WTC11 (cell line): Measurements from ENCODE around the gene AHNAK. TPM values are rescaled to one million over a fixed set of nuclear protein-coding genes. Genes with fewer than 3 reads are reported as not detected.
A peak's percentile ranks its signal among the peaks of the same experiment; 100 is the strongest.

Experiments
- ATAC-seq: fragments of 200-7000 bp; cut with Tn5 transposase; 2 replicates; pipeline ENCODE4 v1.10.0; 2021; ENCODE audit warnings: mild to moderate bottlenecking, moderate library complexity
- CTCF ChIA-PET: fragments of 300-600 bp; sonication (Branson Sonifier 250); formaldehyde crosslinking; loops from one replicate; lab custom pipeline; 2021; ENCODE audit warnings: antibody characterized with exemption; lab: Charles Lee
- POLR2A ChIA-PET: fragments of 350-600 bp; sonication (Branson Sonifier 250); formaldehyde crosslinking; loops from one replicate; lab custom pipeline; 2021; ENCODE audit warnings: antibody characterized with exemption; lab: Charles Lee
- DNase-seq: peaks from one replicate; pipeline ENCODE4 v3.0.0; 2021; ENCODE audit warnings: low spot score
- H3K27ac Mint-ChIP-seq: 2 replicates; pipeline ENCODE4 v1.8.0; 2021; ENCODE audit warnings: mixed read lengths
- H3K27me3 Mint-ChIP-seq: 2 replicates; pipeline ENCODE4 v1.8.0; 2021; ENCODE audit warnings: low read depth, mild to moderate bottlenecking, moderate library complexity, mixed read lengths
- H3K36me3 Mint-ChIP-seq: 2 replicates; pipeline ENCODE4 v1.8.0; 2021; ENCODE audit warnings: mixed read lengths
- H3K4me1 Mint-ChIP-seq: 2 replicates; pipeline ENCODE4 v1.8.0; 2022; ENCODE audit warnings: mixed read lengths
- H3K4me3 Mint-ChIP-seq: 2 replicates; pipeline ENCODE4 v1.8.0; 2021; ENCODE audit warnings: mild to moderate bottlenecking, moderate library complexity, mixed read lengths
- H3K9me3 Mint-ChIP-seq: 2 replicates; pipeline ENCODE4 v1.8.0; 2021; ENCODE audit warnings: mixed read lengths
- AFF4 ChIP-seq: sonication (generic); formaldehyde crosslinking; IDR thresholded peaks from 2 replicates; pipeline ENCODE4 v1.8.1; 2023; ENCODE audit warnings: mild to moderate bottlenecking, missing genetic modification reagents, borderline replicate concordance
- AR ChIP-seq: fragments of 250-450 bp; sonication (Bioruptor Pico); IDR thresholded peaks from 2 replicates; pipeline ENCODE4 v1.9.0; 2021; ENCODE audit warnings: mild to moderate bottlenecking
- ATF1 ChIP-seq: sonication (generic); formaldehyde crosslinking; IDR thresholded peaks from 2 replicates; pipeline ENCODE4 v1.8.1; 2023; ENCODE audit warnings: mild to moderate bottlenecking, moderate library complexity, missing genetic modification reagents
- CBFB ChIP-seq: sonication (generic); formaldehyde crosslinking; IDR thresholded peaks from 2 replicates; pipeline ENCODE4 v1.8.1; 2022; ENCODE audit warnings: mild to moderate bottlenecking, low read depth, missing genetic modification reagents
- E2F4 ChIP-seq: sonication (generic); formaldehyde crosslinking; IDR thresholded peaks from 2 replicates; pipeline ENCODE4 v1.8.1; 2022; ENCODE audit warnings: low read depth, mild to moderate bottlenecking, moderate library complexity, missing genetic modification reagents, borderline replicate concordance
- ERG ChIP-seq: fragments of 250-450 bp; sonication (Bioruptor Pico); IDR thresholded peaks from 2 replicates; pipeline ENCODE4 v1.8.0; 2021; ENCODE audit warnings: mild to moderate bottlenecking
- ESRRA ChIP-seq: sonication (generic); formaldehyde crosslinking; IDR thresholded peaks from 2 replicates; pipeline ENCODE4 v1.8.1; 2022; ENCODE audit warnings: mild to moderate bottlenecking, missing genetic modification reagents, borderline replicate concordance
- HMGA2 ChIP-seq: fragments of 250-450 bp; sonication (Bioruptor Pico); IDR thresholded peaks from 2 replicates; pipeline ENCODE4 v1.4.0; 2021; ENCODE audit warnings: mild to moderate bottlenecking, moderate library complexity
- IRF2 ChIP-seq: sonication (generic); formaldehyde crosslinking; IDR thresholded peaks from 2 replicates; pipeline ENCODE4 v1.8.0; 2022; ENCODE audit warnings: low read depth, missing genetic modification reagents, borderline replicate concordance
- JUN ChIP-seq: sonication (generic); formaldehyde crosslinking; IDR thresholded peaks from 2 replicates; pipeline ENCODE4 v1.8.0; 2023; ENCODE audit warnings: mild to moderate bottlenecking, missing genetic modification reagents
- MYBL2 ChIP-seq: sonication (generic); formaldehyde crosslinking; IDR thresholded peaks from 2 replicates; pipeline ENCODE4 v1.8.1; 2023; ENCODE audit warnings: mild to moderate bottlenecking, moderate library complexity, missing genetic modification reagents
- NR3C1 ChIP-seq: sonication (generic); formaldehyde crosslinking; conservative IDR thresholded peaks from 2 replicates; pipeline ENCODE4 v1.8.1; 2023; ENCODE audit warnings: low read depth, mild to moderate bottlenecking, missing genetic modification reagents
- PRRX2 ChIP-seq: fragments of 250-450 bp; sonication (Bioruptor Pico); IDR thresholded peaks from 2 replicates; pipeline ENCODE4 v1.8.0; 2021; ENCODE audit warnings: mild to moderate bottlenecking
- STAT6 ChIP-seq: sonication (generic); formaldehyde crosslinking; conservative IDR thresholded peaks from 2 replicates; pipeline ENCODE4 v1.8.1; 2023; ENCODE audit warnings: mild to moderate bottlenecking, low read depth, missing genetic modification reagents, moderate library complexity
- TEAD1 ChIP-seq: sonication (generic); formaldehyde crosslinking; IDR thresholded peaks from 2 replicates; pipeline ENCODE4 v1.8.0; 2022; ENCODE audit warnings: mild to moderate bottlenecking, missing genetic modification reagents
- USF1 ChIP-seq: sonication (generic); formaldehyde crosslinking; IDR thresholded peaks from 2 replicates; pipeline ENCODE4 v1.8.0; 2022; ENCODE audit warnings: mild to moderate bottlenecking, missing genetic modification reagents
- ZNF121 ChIP-seq: sonication (generic); formaldehyde crosslinking; IDR thresholded peaks from 2 replicates; pipeline ENCODE4 v1.8.0; 2023; ENCODE audit warnings: missing genetic modification reagents
- ZNF219 ChIP-seq: sonication (generic); formaldehyde crosslinking; IDR thresholded peaks from 2 replicates; pipeline ENCODE4 v1.8.0; 2023; ENCODE audit warnings: missing genetic modification reagents, mild to moderate bottlenecking, borderline replicate concordance
- ZNF671 ChIP-seq: fragments of 250-450 bp; sonication (Bioruptor Pico); IDR thresholded peaks from 2 replicates; pipeline ENCODE4 v1.8.0; 2021; ENCODE audit warnings: mild to moderate bottlenecking
- total RNA-seq: library from RNA; stranded (reverse); gene quantifications from 3 replicates; pipeline ENCODE4 v1.2.3, GENCODE V29; 2021

AHNAK gene
- total RNA-seq, 1 experiment from 2014 or later, result 21.0 TPM

- TF ChIP-seq ZNF219, result no peak
- no peak for TF ChIP-seq E2F4 (CRISPR knock-in tag)
- TF ChIP-seq PRRX2 (CRISPR knock-in tag), result no peak
- no peak for TF ChIP-seq JUN
- TF ChIP-seq AFF4 (CRISPR knock-in tag), result no peak
- no peak for TF ChIP-seq ESRRA
- no peak for TF ChIP-seq MYBL2 (CRISPR knock-in tag)
- no peak for TF ChIP-seq CBFB (CRISPR knock-in tag)
- TF ChIP-seq IRF2 (CRISPR knock-in tag), result no peak
- TF ChIP-seq ZNF671 (CRISPR knock-in tag), result no peak
- no peak for TF ChIP-seq ZNF121 (CRISPR knock-in tag)
- no peak for TF ChIP-seq TEAD1 (CRISPR knock-in tag)
- H3K4me1 Mint-ChIP-seq, result peaks cover 46% of the 10 kb centered on the region
- peaks cover 35% of the 10 kb centered on the region for H3K27me3 Mint-ChIP-seq
- ATAC-seq (no peak), DNase-seq (no peak)
- no peaks in the 10 kb centered on the region for H3K9me3 Mint-ChIP-seq
- no peak overlapping the region for H3K4me3 Mint-ChIP-seq
- H3K36me3 Mint-ChIP-seq, result no peaks in the 10 kb centered on the region
- POLR2A ChIA-PET, result no interaction called here
- H3K27ac Mint-ChIP-seq, result no peak overlapping the region
- CTCF ChIA-PET, result interaction anchor here (4.7 to 12.2 kb wide), 3 partner anchors 43 to 106 kb away, joined by 25 to 177 read pairs (median 41); no protein-coding TSS in a partner anchor
Measured at GRCh38 chr11:62501432-62501891, 45.1 kb downstream of the AHNAK start.

- H3K27ac Mint-ChIP-seq, result peak overlapping the region; percentile 25; the same call in 1 of the 2 replicates
- no peaks in the 10 kb centered on the region for H3K9me3 Mint-ChIP-seq
- H3K4me3 Mint-ChIP-seq, result no peak overlapping the region
- POLR2A ChIA-PET, result no interaction called here
- CTCF ChIA-PET, result interaction anchor here (1.5 to 5.6 kb wide), 7 partner anchors 14 to 106 kb away, joined by 3 to 122 read pairs (median 19); partner anchors contain the start of gene TUT1
- peaks cover 32% of the 10 kb centered on the region for H3K27me3 Mint-ChIP-seq
- DNase-seq, result no peak
- peaks cover 45% of the 10 kb centered on the region for H3K4me1 Mint-ChIP-seq
- no peak for ATAC-seq
- no peaks in the 10 kb centered on the region for H3K36me3 Mint-ChIP-seq
- TF ChIP-seq USF1 (CRISPR knock-in tag) (no peak), AFF4 (CRISPR knock-in tag) (no peak), STAT6 (CRISPR knock-in tag) (no peak), NR3C1 (CRISPR knock-in tag) (no peak), ERG (CRISPR knock-in tag) (no peak), ATF1 (CRISPR knock-in tag) (no peak), HMGA2 (CRISPR knock-in tag) (no peak), AR (CRISPR knock-in tag) (no peak)
Measured at GRCh38 chr11:62500650-62501030, 46.0 kb downstream of the AHNAK start.
